HepG2 (cell line): ENCODE results near the gene MAP3K14. TPM values are rescaled to one million over a fixed set of nuclear protein-coding genes. Genes with fewer than 3 reads are reported as not detected.
A peak's percentile ranks its signal among the peaks of the same experiment; 100 is the strongest.

ENCODE experiments used
- CBX2 ChIP-seq, 2 experiments: fragments of 200-600 bp in 1 of 2; sonication (generic); formaldehyde crosslinking in 1 of 2; IDR thresholded peaks; 2 replicates each; pipeline versions ENCODE4 v1.7.0 to v1.8.1; 2018 to 2022; ENCODE audit warnings: low read depth in 2 of 2, low read length in 1 of 2, mild to moderate bottlenecking in 1 of 2, missing genetic modification reagents in 1 of 2
- FOXJ3 ChIP-seq: sonication (generic); formaldehyde crosslinking; IDR thresholded peaks from 2 replicates; pipeline ENCODE4 v1.4.0; 2020; ENCODE audit warnings: missing genetic modification reagents, mild to moderate bottlenecking, borderline replicate concordance
- MIER2 ChIP-seq: IDR thresholded peaks from 2 replicates; pipeline ENCODE4 v1.6.1; 2016; ENCODE audit warnings: missing biosample characterization, missing genetic modification reagents
- RFX5 ChIP-seq: IDR thresholded peaks from 2 replicates; pipeline ENCODE4 v1.6.1; 2011; ENCODE audit warnings: low read depth, low read length, improper control_type of control experiment
- SKI ChIP-seq: fragments of 450-650 bp; IDR thresholded peaks from one replicate; pipeline ENCODE4 v1.6.1; 2018; ENCODE audit warnings: mild to moderate bottlenecking; ENCODE audit not compliant: partially characterized antibody
- SRSF9 ChIP-seq: fragments of 200-400 bp; formaldehyde crosslinking; IDR thresholded peaks from 2 replicates; pipeline ENCODE4 v1.6.1; 2018; ENCODE audit warnings: borderline replicate concordance, mild to moderate bottlenecking, low read depth, low read length; ENCODE audit not compliant: insufficient read depth, poor library complexity, severe bottlenecking
- TGIF2 ChIP-seq: IDR thresholded peaks from 2 replicates; pipeline ENCODE4 v1.6.1; 2016; ENCODE audit warnings: control low read depth, missing compliant biosample characterization
- TOPORS ChIP-seq: sonication (generic); formaldehyde crosslinking; IDR thresholded peaks from 2 replicates; pipeline ENCODE4 v1.8.0; 2023; ENCODE audit warnings: mild to moderate bottlenecking, missing genetic modification reagents
- ZFP36L2 ChIP-seq: sonication (generic); formaldehyde crosslinking; IDR thresholded peaks from 2 replicates; pipeline ENCODE4 v1.4.0; 2020; ENCODE audit warnings: missing genetic modification reagents
- ZNF274 ChIP-seq: sonication (generic); formaldehyde crosslinking; IDR thresholded peaks from 2 replicates; pipeline ENCODE4 v1.5.1; 2020; ENCODE audit warnings: mild to moderate bottlenecking, missing genetic modification reagents
- ZNF337 ChIP-seq: sonication (generic); formaldehyde crosslinking; IDR thresholded peaks from 2 replicates; pipeline ENCODE4 v1.5.1; 2020; ENCODE audit warnings: missing genetic modification reagents, low read depth, mild to moderate bottlenecking, borderline replicate concordance
- ZNF432 ChIP-seq: sonication (generic); formaldehyde crosslinking; IDR thresholded peaks from 2 replicates; pipeline ENCODE4 v1.5.0; 2020; ENCODE audit warnings: missing genetic modification reagents, mild to moderate bottlenecking, borderline replicate concordance
- ZNF451 ChIP-seq: sonication (generic); formaldehyde crosslinking; IDR thresholded peaks from 2 replicates; pipeline ENCODE4 v1.5.0; 2020; ENCODE audit warnings: mild to moderate bottlenecking, missing genetic modification reagents
- ZNF550 ChIP-seq: sonication (generic); formaldehyde crosslinking; IDR thresholded peaks from 2 replicates; pipeline ENCODE4 v1.4.0; 2020; ENCODE audit warnings: mild to moderate bottlenecking, missing genetic modification reagents, borderline replicate concordance
- ZNF556 ChIP-seq: sonication (generic); formaldehyde crosslinking; IDR thresholded peaks from 2 replicates; pipeline ENCODE4 v1.4.0; 2020; ENCODE audit warnings: mild to moderate bottlenecking, missing genetic modification reagents, borderline replicate concordance
- polyA plus RNA-seq, 8 experiments: library from polyadenylated mRNA; depleted of rRNA in 3 of 8; stranded (reverse) in 7 of 8; unstranded in 1 of 8; fragments of >200 nt; fragmentation: Illumina TruSeq in 4 of 8; extraction: Trizol in 4 of 8; gene quantifications; 2 replicates each; pipeline versions ENCODE4 v1.2.1 to v1.2.3, GENCODE V29; 2011 to 2016; ENCODE audit warnings: low read depth in 4 of 8, missing spikeins in 1 of 8, mixed read lengths in 1 of 8; ENCODE audit not compliant: insufficient read depth in 1 of 8
- total RNA-seq, 5 experiments: library from RNA; depleted of rRNA; stranded (reverse); fragments of >200 nt; fragmentation: Illumina TruSeq; extraction: Trizol; gene quantifications; 2 replicates each; pipeline ENCODE4 v1.2.3, GENCODE V29; 2016; ENCODE audit warnings: low read depth in 1 of 5
- TF ChIP-seq, protein P1 (sequence below): sonication (generic); formaldehyde crosslinking; IDR thresholded peaks from 2 replicates; pipeline ENCODE4 v1.4.0; 2020; ENCODE audit warnings: missing genetic modification reagents, low read depth, mild to moderate bottlenecking, borderline replicate concordance
- TF ChIP-seq, protein P2 (sequence below): sonication (generic); formaldehyde crosslinking; IDR thresholded peaks from 2 replicates; pipeline ENCODE4 v1.4.0; 2020; ENCODE audit warnings: mild to moderate bottlenecking, missing genetic modification reagents
- TF ChIP-seq, protein P3 (sequence below): sonication (generic); formaldehyde crosslinking; IDR thresholded peaks from 2 replicates; pipeline ENCODE4 v1.5.0; 2020; ENCODE audit warnings: mild to moderate bottlenecking, missing genetic modification reagents, moderate library complexity
- TF ChIP-seq, protein P4 (sequence below): sonication (generic); formaldehyde crosslinking; IDR thresholded peaks from 2 replicates; pipeline ENCODE4 v1.4.0; 2020; ENCODE audit warnings: missing genetic modification reagents
- TF ChIP-seq, protein P5 (sequence below): sonication (generic); formaldehyde crosslinking; IDR thresholded peaks from 2 replicates; pipeline ENCODE4 v1.8.1; 2023; ENCODE audit warnings: missing genetic modification reagents, inconsistent platforms, borderline replicate concordance

The MAP3K14 gene
- total and polyA plus RNA-seq, 2 of the 13 experiments (the other 11 are each of a cell fraction or from before 2014, with no cell fraction given) = 2.6 TPM

DNA sequence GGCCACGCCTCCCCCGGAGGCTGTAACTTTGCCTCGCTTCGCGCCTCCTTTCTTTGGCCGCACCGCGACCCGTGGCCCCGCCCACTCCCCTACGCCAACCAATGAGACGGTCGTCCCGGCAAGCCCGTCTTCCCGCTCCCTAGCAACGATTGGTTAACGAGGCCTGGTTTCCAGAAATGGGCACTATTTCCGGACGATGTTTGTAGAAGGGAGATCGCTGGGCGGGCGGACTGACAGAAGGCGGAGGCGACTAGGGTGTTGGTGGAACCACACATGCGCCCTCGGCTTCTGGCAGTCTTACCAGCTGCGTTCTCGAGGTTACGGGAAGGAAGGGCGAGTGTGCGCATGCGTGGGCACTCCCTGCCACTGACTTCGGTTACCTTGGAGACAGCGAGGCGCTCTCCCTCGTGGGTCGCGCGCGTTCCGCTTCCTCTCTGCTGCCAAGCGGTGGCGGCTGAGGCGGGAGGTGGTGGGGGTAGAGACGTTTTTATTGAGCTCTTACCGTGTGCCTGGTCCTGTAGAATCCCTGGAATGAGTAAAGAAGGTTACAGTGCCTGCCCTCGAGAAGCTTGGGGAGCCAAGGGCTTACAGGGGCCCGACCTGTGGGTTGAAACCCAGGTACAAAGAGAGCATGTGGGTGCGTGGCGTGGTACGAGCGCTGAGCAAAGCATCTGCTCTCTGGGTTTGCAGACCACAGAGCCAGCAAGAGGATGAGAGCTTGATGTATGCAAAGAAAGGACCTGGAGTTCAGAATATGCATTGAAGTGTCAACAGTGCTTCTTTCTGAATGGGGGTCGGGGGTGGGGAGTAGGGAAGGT, 500 bp upstream of the MAP3K14 start (continued):
- TF ChIP-seq CBX2 (IDR thresholded peaks at IDR 0.05; ENCODE audit: low read depth, low read length) = no peak
- no peak for TF ChIP-seq CBX2 (CRISPR knock-in tag; IDR thresholded peaks at IDR 0.05; ENCODE audit: low read depth)
- TF ChIP-seq, protein P1, sequence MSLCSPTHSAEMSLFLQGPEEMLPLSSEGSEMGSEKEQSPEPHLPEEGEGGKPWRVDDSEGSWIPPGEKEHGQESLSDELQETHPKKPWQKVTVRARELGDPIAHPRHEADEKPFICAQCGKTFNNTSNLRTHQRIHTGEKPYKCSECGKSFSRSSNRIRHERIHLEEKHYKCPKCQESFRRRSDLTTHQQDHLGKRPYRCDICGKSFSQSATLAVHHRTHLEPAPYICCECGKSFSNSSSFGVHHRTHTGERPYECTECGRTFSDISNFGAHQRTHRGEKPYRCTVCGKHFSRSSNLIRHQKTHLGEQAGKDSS (CRISPR knock-in tag) = no peak
- no peak for TF ChIP-seq MIER2 (CRISPR knock-in tag)
- TF ChIP-seq ZNF556 = no peak
- TF ChIP-seq ZNF337 (CRISPR knock-in tag) = no peak
- TF ChIP-seq, protein P2, sequence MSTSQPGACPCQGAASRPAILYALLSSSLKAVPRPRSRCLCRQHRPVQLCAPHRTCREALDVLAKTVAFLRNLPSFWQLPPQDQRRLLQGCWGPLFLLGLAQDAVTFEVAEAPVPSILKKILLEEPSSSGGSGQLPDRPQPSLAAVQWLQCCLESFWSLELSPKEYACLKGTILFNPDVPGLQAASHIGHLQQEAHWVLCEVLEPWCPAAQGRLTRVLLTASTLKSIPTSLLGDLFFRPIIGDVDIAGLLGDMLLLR = peak; percentile 93
- no peak for TF ChIP-seq FOXJ3
- TF ChIP-seq, protein P3, sequence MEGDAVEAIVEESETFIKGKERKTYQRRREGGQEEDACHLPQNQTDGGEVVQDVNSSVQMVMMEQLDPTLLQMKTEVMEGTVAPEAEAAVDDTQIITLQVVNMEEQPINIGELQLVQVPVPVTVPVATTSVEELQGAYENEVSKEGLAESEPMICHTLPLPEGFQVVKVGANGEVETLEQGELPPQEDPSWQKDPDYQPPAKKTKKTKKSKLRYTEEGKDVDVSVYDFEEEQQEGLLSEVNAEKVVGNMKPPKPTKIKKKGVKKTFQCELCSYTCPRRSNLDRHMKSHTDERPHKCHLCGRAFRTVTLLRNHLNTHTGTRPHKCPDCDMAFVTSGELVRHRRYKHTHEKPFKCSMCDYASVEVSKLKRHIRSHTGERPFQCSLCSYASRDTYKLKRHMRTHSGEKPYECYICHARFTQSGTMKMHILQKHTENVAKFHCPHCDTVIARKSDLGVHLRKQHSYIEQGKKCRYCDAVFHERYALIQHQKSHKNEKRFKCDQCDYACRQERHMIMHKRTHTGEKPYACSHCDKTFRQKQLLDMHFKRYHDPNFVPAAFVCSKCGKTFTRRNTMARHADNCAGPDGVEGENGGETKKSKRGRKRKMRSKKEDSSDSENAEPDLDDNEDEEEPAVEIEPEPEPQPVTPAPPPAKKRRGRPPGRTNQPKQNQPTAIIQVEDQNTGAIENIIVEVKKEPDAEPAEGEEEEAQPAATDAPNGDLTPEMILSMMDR (CRISPR knock-in tag) = peak; percentile 37
- no peak for TF ChIP-seq ZNF432 (CRISPR knock-in tag)
- TF ChIP-seq TGIF2 (CRISPR knock-in tag) = peak; percentile 85
- 0 out of 2 replicates have a peak, but pooled peaks have one; percentile 28 for TF ChIP-seq ZNF550 (CRISPR knock-in tag)
- no peak; the same call in 1 of the 2 replicates for TF ChIP-seq ZNF274
- TF ChIP-seq ZNF451 (CRISPR knock-in tag) = no peak
- TF ChIP-seq SRSF9 = no peak
- TF ChIP-seq, protein P4, sequence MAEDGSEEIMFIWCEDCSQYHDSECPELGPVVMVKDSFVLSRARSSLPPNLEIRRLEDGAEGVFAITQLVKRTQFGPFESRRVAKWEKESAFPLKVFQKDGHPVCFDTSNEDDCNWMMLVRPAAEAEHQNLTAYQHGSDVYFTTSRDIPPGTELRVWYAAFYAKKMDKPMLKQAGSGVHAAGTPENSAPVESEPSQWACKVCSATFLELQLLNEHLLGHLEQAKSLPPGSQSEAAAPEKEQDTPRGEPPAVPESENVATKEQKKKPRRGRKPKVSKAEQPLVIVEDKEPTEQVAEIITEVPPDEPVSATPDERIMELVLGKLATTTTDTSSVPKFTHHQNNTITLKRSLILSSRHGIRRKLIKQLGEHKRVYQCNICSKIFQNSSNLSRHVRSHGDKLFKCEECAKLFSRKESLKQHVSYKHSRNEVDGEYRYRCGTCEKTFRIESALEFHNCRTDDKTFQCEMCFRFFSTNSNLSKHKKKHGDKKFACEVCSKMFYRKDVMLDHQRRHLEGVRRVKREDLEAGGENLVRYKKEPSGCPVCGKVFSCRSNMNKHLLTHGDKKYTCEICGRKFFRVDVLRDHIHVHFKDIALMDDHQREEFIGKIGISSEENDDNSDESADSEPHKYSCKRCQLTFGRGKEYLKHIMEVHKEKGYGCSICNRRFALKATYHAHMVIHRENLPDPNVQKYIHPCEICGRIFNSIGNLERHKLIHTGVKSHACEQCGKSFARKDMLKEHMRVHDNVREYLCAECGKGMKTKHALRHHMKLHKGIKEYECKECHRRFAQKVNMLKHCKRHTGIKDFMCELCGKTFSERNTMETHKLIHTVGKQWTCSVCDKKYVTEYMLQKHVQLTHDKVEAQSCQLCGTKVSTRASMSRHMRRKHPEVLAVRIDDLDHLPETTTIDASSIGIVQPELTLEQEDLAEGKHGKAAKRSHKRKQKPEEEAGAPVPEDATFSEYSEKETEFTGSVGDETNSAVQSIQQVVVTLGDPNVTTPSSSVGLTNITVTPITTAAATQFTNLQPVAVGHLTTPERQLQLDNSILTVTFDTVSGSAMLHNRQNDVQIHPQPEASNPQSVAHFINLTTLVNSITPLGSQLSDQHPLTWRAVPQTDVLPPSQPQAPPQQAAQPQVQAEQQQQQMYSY = no peak
- no peak for TF ChIP-seq TOPORS
- no peak for TF ChIP-seq ZFP36L2 (CRISPR knock-in tag)
- TF ChIP-seq SKI = no peak
- TF ChIP-seq RFX5 = peak; percentile 93
- TF ChIP-seq, protein P5, sequence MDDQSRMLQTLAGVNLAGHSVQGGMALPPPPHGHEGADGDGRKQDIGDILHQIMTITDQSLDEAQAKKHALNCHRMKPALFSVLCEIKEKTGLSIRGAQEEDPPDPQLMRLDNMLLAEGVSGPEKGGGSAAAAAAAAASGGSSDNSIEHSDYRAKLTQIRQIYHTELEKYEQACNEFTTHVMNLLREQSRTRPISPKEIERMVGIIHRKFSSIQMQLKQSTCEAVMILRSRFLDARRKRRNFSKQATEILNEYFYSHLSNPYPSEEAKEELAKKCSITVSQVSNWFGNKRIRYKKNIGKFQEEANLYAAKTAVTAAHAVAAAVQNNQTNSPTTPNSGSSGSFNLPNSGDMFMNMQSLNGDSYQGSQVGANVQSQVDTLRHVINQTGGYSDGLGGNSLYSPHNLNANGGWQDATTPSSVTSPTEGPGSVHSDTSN = no peak
